HG02759 (cell line): ENCODE data around the gene HCAR1.
"Not testable (repeated sequence)": the region's sequence is repeated elsewhere in the genome, so short reads cannot be mapped to it uniquely, and the experiment has no call there.

Experiments used
- ATAC-seq: cut with Tn5 transposase; IDR thresholded peaks from one replicate; pipeline ENCODE4 v1.9.1; 2021; ENCODE audit warnings: mild to moderate bottlenecking, moderate library complexity; ENCODE audit not compliant: unreplicated experiment

HCAR1 gene

DNA sequence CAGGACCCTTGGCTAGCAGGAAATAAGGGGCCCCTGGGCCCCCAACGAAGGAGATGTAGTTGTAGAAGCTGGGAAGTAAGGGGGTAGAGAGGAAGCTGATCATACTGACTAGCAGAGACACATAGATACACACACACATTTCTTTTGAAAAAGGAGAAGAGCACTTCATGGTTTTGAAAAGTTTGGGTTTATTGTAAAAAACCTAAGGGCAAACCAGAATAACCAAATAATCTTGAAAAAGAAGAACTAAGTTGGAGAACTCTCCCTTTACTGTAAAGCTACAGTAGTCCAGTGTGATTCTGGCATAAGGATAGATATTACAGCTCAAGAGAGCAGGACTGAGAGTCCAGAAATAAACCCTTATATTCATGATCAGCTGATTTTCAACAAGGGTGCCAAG lies 8.3 kb downstream of the HCAR1 start:
- ATAC-seq, result no peak

DNA sequence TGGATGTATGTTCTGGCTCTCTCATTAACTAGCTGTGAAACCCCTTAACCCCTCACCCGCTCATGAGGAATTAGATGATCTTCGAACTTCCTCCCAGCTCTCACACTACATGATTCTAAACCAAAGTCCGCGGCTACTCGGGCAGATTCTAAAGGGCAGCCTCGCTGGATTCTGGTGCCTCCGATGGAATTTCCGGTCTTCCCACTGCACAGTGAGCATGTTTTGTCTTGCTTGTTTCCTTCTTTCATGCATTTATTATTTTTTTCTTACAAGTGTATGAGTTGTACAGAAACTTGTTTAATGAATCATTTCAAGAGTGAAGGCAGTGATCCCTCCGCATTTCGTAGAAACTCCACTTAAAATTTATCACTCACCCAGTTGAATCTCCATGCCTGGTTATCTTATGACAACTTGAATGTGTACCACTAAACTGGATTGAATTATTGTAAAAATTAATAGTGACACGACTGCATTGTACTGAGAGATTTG lies 9.5 kb downstream of the HCAR1 start:
- no peak for ATAC-seq

DNA sequence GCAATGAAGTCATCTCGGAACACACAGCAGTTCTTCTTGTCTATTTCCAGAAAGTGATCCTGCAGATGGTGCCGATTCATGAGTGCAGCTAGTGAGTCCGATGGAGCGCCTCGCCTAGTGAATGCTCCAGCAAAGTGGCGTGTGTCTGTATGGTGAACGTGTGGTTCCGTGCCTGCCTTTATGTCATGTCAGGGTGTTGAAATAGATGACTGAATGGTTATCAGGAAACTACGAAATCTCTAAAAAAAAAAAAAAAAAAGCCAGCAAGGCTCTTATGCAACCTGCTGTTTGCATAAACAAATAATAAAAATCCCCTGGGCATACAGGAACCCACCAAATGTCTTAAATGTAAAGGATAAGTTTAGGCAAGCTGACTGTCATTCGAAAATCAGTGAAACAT lies 14.0 kb downstream of the HCAR1 start, which contains the start of gene HCAR3:
TSS of gene HCAR3 (minus strand) at position 154 of the 400 bp plus-strand sequence. CDS start at position 80, 74 bp downstream.
- not testable (repeated sequence) for ATAC-seq

DNA sequence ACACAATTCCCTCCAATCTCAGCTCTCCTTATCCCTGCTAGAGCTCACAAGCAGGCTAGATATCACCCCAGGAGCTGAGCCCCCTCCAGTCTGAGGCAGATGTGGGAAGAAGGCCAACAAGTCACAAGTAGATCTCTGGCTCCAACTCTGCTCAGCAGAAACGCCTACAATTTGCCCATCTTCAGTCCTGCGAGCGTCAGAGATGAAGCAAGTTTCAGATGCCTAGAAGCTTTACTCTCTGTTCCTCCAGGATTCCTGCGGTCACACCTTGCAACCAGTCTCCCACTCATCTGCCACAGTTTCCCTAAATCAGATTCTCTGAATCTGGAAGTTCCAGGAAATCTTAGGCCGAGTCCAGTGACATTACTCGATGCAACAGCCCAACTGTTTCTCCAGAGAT lies 15.4 kb downstream of the HCAR1 start:
- ATAC-seq, result not testable (repeated sequence)

DNA sequence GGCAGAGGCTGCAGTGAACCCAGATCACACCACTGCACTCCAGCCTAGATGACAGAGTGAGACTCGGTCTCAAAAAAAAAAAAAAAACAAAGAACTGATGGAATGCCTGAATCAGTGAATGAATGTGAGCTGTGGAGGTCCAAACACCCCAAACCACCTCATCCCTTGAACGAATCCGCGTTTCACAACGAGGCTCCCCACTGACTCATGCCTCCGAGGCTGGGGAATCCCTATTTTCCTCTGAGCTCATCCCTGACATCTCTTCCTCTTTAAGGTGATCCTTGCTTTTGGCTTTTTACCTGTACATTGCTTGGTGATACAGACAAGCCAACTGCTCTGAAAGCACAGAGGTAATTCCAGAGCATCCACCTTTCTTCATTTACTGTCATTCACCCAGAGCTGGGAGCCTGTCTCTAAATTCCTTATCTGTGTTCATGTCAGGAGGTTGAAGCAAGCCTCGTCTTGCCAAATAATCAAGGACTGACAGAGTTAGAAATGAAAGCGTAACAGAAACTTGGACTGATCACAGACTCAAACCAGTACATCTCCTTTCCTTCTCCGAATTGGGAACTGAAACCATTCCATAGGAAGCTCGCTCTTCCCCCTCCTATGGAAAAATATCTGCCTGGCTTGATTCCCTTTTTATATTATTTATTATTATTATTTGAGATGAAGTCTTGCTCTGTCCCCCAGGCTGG lies 17.0 kb downstream of the HCAR1 start:
- not testable (repeated sequence) for ATAC-seq

DNA sequence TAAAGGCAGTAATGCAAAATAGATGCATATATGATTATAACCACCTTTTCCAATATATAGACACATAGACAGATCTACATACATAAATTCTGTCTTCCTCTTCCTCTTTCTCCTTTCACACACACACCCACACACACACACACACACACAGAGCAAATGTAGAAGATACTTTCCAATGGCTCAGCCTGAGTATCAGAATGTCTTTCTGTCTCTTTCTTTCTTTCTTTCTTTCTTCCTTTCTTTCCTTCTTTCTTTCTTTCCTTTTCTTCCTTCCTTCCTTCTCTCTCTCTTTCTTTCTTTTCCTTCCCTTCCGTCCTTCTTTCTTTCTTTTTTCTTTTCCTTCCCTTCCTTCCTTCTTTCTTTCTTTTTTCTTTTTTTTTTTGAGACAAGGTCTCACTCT lies 19.4 kb downstream of the HCAR1 start:
- ATAC-seq, result not testable (repeated sequence)

DNA sequence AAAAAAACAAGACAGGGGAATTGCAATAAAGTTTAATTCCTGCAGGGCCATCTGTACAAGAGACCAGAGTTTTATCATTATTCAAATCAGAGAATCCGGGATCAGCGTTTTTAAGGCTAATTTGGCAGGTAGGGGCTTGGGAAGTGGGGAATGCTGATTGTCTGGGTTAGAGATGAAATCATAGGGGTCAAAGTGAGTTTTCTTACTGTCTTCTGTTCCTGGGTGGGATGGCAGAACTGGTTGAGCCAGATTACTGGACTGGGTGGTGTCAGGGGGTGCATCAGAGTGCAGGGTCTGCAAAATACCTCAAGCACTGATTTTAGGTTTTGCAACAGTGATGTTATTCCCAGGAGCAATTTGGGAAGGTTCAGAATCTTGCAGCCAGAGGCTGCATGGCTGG lies 20.3 kb downstream of the HCAR1 start:
- not testable (repeated sequence) for ATAC-seq

DNA sequence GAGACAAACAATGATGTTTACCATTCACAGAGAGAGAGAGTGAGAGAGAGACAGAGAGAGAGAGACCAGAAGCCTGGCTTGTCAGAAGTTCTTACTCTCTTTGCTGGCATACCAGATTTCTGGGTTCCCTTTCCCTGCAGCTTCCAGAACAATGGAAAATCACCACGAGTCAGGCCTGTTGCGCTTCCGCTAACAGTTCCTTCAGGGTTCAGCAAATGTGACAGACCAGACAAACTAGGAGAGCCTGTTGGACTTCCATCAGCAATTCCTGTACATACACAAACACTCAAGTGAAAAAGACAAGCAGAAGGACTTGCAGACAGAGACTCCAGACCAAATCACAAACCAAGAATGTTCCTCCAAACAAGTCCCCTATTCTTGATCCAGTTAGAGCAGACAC lies 21.4 kb downstream of the HCAR1 start:
- ATAC-seq, result not testable (repeated sequence)

DNA sequence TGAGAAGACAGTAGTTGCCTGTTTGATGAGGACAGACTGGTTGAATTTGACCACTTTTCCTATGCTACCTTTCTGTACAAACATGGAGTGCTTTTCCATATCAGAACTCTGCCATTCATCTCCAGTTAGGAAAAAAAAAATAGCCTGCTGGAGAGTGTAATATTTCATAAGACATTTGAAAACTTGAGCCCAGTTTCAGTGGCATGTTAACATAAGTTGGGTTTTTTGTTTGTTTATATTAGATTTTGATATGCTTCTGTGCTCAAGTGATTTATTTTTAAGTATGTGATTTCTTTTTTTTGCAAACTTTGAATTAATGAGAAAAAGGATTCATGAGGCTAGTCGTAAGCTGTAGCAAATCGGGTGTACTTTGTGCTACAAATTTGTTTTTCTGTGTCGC lies 26.8 kb downstream of the HCAR1 start:
- ATAC-seq, result not testable (repeated sequence)

DNA sequence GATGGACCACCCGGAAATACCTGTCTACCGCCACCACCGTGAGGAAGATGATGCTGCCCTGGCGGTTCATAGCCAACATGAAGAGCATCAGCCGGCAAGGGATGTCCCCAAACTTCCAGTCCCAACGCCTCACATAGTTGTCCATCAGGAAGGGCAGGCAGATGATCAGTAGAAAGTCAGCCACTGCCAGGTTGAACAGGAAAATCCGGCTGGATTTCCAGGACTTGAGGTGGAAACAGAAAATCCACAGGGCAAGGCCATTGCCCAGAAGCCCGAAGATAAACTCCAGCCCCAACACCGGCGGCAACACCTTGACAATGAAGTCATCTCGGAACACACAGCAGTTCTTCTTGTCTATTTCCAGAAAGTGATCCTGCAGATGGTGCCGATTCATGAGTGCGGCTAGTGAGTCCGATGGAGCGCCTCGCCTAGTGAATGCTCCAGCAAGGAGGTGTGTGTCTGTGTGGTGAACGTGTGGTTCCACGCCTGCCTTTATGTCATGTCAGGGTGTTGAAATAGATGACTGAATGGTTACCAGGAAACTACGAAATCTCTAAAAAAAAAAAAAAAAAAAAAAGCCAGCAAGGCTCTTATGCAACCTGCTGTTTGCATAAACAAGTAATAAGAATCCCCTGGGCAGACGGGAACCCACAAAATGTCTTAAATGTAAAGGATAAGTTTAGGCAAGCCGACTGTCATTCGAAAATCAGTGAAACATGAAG lies 27.6 kb downstream of the HCAR1 start, which contains the start of gene HCAR2:
TSS of gene HCAR2 (minus strand) at position 468 of the 722 bp plus-strand sequence. CDS start at position 394, 74 bp downstream.
- ATAC-seq, result not testable (repeated sequence)

DNA sequence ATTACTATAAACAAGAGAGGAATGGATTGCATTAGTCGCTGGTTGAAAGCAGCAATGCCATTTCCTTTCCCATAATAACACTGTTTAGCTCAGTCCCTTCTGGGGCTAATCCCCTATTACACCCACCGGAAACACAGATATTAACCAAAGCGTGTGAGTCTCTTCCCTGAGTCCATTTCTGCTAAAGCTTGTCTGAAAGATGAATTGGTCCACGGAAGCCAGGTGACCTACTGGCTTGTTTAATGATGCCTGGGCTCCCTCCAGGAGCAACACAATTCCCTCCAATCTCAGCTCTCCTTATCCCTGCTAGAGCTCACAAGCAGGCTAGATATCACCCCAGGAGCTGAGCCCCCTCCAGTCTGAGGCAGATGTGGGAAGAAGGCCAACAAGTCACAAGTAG lies 29.2 kb downstream of the HCAR1 start:
- not testable (repeated sequence) for ATAC-seq

DNA sequence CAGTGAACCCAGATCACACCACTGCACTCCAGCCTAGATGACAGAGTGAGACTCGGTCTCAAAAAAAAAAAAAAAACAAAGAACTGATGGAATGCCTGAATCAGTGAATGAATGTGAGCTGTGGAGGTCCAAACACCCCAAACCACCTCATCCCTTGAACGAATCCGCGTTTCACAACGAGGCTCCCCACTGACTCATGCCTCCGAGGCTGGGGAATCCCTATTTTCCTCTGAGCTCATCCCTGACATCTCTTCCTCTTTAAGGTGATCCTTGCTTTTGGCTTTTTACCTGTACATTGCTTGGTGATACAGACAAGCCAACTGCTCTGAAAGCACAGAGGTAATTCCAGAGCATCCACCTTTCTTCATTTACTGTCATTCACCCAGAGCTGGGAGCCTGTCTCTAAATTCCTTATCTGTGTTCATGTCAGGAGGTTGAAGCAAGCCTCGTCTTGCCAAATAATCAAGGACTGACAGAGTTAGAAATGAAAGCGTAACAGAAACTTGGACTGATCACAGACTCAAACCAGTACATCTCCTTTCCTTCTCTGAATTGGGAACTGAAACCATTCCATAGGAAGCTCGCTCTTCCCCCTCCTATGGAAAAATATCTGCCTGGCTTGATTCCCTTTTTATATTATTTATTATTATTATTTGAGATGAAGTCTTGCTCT lies 30.5 kb downstream of the HCAR1 start:
- not testable (repeated sequence) for ATAC-seq

DNA sequence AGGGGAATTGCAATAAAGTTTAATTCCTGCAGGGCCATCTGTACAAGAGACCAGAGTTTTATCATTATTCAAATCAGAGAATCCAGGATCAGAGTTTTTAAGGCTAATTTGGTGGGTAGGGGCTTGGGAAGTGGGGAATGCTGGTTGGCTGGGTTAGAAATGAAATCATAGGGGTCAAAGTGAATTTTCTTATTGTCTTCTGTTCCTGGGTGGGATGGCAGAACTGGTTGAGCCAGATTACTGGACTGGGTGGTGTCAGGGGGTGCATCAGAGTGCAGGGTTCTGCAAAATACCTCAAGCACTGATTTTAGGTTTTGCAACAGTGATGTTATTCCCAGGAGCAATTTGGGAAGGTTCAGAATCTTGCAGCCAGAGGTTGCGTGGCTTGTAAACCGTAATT lies 33.7 kb downstream of the HCAR1 start:
- not testable (repeated sequence) for ATAC-seq

DNA sequence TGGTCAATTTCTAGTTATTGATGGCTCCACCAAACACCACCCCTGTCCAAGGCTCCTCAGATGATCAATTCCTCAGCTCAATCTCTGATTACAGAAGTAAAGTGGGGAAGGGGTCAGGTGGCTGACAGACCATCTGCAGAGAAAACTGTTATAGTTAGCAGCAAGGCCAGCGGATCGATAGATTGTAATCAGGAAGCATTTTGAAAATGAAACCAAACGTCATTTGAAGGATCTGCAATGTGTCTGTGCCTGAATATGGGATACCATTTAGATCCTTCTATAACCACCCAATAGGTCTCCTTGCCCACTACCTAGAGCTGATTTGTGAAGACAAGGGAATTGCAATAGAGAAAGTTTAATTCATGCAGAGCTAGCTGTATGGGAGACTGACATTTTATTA lies 39.1 kb downstream of the HCAR1 start:
- ATAC-seq, result no peak

DNA sequence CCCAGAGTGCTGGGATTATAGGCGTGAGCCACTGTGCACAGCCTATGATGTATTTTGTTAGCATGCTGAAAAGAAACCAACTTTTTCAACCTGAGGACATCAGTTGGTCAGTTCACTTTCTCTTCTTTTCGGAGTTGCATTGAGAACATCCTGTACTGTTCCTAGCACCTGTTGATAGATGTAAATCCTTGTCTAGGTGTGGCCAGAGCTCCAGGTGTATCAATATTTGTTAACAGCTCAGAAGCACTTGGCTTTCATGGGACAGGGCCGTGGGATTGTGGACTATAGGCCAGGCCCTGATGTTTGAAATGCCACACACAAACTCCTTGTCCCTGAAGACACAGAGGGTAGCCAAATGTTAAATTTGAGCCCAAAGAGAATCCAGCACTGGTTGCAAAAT lies 42.4 kb downstream of the HCAR1 start:
- ATAC-seq, result no peak

DNA sequence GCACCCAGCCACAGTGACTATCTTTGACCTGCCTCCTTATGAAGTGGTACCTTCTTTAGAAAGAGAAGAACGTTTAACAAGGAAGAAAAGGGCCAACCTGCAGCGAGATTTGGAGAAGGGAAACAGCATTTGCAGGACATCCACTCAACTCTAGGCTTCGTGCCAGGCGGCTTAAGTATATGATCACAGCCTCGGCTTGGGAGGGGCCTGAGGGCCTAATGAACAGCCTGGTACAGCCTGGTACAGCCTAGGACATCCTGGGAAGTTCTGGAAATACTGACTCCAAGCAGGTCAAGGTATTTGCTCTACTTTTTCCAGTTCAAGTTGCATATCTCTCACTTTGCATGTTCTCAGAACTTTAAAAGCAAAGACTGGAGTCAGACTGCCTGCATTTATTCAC lies 43.6 kb downstream of the HCAR1 start:
- ATAC-seq, result no peak

DNA sequence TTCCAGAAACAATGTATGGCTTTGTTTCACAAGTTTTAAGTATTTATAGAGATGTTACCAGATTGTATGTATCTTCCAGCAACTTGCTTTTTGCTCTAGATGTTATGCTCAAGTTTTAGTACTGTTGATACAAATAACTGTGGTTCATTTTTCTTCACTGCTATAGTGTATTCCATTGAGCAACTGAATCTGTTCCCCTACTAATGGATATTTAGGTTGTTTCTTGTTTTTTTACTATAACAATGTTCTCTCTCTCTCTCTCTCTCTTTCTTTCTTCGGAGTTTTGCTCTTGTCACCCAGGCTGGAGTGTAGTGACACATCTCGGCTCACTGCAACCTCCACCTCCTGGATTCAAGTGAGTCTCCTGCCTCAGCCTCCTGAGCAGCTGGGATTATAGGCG lies 44.1 kb downstream of the HCAR1 start:
- no peak for ATAC-seq

DNA sequence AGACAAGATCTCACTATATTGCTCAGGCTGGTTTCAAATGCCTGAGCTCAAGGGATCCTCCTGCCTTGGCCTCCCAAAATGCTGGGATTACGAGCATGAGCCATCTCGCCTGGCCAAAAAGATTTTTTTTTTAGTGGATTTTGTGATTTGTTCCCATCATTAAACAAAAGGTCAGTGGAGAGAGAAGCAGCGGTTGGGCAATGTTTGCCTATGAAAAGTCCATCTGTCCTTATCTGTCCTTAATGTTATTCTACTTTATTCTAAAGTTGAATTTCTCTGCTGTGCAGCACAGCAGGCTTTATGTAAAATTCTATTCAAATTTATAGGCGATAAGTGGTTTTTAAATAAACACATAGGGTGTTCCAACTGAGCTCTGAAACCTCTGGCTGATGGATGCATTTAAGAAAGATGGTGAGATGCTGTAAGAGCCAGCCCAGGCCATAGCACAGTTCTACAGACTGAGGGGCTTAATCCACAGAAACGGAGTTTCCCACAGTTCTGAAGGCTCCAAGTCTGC lies 46.3 kb downstream of the HCAR1 start:
- no peak for ATAC-seq

DNA sequence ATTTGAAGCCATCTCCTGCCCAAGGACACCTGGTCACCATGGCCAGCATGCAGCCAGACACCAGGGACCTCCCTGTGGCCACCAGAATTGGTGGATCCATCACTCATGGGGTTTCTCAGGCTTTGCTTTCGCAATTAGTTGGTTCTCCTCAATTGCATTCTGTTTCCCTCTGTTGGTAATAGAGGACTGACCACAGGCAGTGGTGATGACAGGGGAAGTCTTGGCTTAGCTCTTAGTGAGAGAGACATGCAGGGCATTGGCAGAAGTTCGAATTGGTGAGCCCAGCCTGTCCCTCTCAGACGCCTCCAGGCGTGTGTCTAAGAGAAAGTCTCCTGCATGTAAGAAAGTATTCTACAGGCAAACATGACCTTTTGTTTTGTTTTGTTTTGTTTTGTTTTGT lies 48.8 kb downstream of the HCAR1 start:
- ATAC-seq, result no peak

DNA sequence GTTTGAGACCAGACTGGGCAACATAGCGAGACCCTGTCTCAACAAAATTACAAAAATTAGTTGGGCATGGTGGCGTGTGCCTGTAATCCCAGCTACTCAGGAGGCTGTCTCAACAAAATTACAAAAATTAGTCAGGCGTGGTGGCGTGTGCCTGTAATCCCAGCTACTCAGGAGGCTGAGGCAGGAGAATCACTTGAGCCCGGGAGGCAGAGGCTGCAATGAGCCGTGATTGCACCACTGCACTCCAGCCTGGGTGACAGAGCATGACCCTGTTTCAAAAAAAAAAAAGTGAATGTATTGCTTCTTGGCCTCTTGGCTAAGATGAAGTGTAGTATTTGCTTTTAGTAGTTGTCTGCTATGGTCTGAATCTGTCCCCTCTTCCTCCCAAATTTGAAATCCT lies 49.7 kb downstream of the HCAR1 start:
- ATAC-seq, result not testable (repeated sequence)

DNA sequence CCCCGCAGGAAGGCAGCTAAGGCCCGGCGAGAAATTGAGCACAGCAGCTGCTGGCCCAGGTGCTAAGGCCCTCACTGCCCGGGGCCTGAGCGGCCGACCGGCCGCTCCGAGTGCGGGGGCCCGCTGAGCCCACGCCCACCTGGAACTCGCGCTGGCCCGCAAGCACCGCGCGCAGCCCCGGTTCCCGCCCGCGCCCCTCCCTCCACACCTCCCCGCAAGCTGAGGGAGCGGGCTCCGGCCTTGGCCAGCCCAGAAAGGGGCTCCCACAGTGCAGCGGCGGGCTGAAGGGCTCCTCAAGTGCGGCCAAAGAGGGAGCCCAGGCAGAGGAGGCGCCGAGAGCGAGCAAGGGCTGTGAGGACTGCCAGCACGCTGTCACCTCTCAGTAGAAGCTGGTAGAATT lies 53.9 kb downstream of the HCAR1 start:
- not testable (repeated sequence) for ATAC-seq
